ENCODE results near the gene EYS. TPM values are rescaled to one million over a fixed set of nuclear protein-coding genes. Genes with fewer than 3 reads are reported as not detected.

Gene EYS
- total RNA-seq, 2 experiments from 2014 or later, result not detected

DNA sequence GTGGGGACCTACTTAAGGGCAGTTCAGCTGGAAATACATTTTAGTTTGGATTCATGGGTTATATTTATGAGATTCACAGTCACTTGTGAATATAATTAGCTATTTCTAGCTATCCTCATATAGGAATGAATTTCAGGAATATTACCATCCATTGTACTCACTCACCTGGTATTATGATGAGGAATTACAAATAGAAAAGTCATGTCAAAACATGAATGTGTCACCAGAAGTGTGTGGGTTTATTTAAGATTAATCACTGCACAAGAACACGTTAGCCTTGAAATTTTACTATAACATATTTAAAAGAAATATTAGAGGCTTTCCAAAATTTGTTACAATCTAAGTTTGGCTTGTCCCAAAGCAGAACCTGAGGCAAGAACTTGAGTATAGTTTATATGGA, 1560.9 kb downstream of the EYS start:
- intact Hi-C loops (cut with micrococcal nuclease), result no loop called here
- H3K27ac Mint-ChIP-seq, result no peak overlapping the region
- H3K4me3 Mint-ChIP-seq, result no peak overlapping the region
- H3K9me3 Mint-ChIP-seq, result peaks cover 6% of the 10 kb centered on the region
- H3K4me1 Mint-ChIP-seq (ENCODE audit: low read depth), result no peaks in the 10 kb centered on the region
- H3K36me3 Mint-ChIP-seq (ENCODE audit: low read depth), result no peaks in the 10 kb centered on the region
- CTCF ChIA-PET, result interaction anchor here (0.7 kb wide), 1 partner anchor 371 kb away, joined by 3 read pairs; no protein-coding TSS in a partner anchor
- H3K27me3 Mint-ChIP-seq (ENCODE audit: low read depth), result no peaks in the 10 kb centered on the region
- no peak for DNase-seq

DNA sequence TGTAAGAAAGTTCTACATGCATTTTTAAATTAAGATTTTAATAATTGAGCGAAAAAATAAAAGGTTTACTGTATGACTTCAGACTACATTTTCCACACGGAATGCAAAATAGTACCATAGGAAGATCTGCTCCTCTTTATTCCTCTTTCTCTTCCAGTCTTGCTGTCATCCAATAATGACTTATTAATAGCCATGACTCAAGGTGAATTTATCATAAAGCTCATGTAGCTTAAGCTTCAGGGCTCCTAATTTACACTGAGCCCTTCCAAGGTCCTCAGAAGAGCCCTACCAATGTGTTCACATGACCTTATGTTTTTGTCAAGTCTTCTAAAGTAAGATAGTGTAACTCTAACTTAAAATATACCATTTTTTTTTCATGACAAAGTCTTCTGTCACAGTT, 1561.4 kb downstream of the EYS start:
- DNase-seq, result no peak
- Mint-ChIP-seq H3K4me3 (no peak overlapping the region), H3K36me3 (ENCODE audit: low read depth) (no peaks in the 10 kb centered on the region), H3K27me3 (ENCODE audit: low read depth) (no peaks in the 10 kb centered on the region), H3K4me1 (ENCODE audit: low read depth) (no peaks in the 10 kb centered on the region), H3K27ac (no peak overlapping the region), H3K9me3 (peaks cover 6% of the 10 kb centered on the region)
- intact Hi-C loops (cut with micrococcal nuclease), result no loop called here
- CTCF ChIA-PET, result interaction anchor here (0.7 kb wide), 1 partner anchor 371 kb away, joined by 3 read pairs; no protein-coding TSS in a partner anchor

DNA sequence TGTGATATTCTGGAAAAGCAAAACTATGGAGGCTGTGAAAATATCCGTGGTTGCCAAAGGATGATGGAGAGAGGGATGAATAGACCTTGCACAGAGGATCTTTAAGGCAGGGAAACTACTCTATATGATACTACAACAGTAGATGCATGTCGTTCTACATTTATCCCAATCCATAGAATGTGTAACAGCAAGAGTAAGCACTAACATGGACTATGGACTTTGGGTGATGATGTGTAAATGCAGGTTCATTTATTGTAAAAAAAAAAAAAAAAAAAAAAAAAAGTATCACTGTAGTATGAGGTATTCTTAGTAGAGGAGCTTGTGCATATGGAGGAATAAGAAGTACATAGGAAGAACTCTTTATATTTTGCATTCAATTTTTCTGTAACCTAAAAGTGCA, 1563.9 kb downstream of the EYS start:
- peaks cover 9% of the 10 kb centered on the region for H3K9me3 Mint-ChIP-seq
- intact Hi-C loops (cut with micrococcal nuclease), result no loop called here
- H3K27me3 Mint-ChIP-seq (ENCODE audit: low read depth), result no peaks in the 10 kb centered on the region
- no peaks in the 10 kb centered on the region for H3K36me3 Mint-ChIP-seq (ENCODE audit: low read depth)
- no peak for DNase-seq
- CTCF ChIA-PET, result interaction anchor here (0.7 kb wide), 1 partner anchor 9 kb away, joined by 3 read pairs; no protein-coding TSS in a partner anchor
- H3K4me1 Mint-ChIP-seq (ENCODE audit: low read depth), result no peaks in the 10 kb centered on the region
- no peak overlapping the region for H3K27ac Mint-ChIP-seq
- H3K4me3 Mint-ChIP-seq, result no peak overlapping the region

DNA sequence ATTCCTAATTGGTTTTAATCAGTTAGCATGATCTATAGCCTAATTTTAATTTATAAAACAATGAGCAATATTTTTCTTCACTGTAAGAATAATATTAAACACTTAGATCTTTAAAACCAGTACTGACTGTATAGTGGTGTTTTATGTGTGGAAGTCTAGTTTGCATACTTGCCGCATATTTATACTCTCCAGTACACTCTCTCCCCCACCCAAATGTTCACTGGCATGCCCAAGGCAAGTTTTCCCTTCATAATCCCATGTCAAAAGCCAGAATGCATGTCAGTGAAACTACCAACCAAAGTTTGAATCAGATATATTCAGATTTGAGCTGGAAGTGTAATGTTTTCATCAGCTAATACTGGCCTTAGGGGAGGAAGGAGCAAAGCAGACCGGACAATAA, 1565.3 kb downstream of the EYS start:
- Mint-ChIP-seq H3K27ac (no peak overlapping the region), H3K9me3 (peaks cover 11% of the 10 kb centered on the region), H3K36me3 (ENCODE audit: low read depth) (no peaks in the 10 kb centered on the region), H3K4me1 (ENCODE audit: low read depth) (no peaks in the 10 kb centered on the region), H3K4me3 (no peak overlapping the region), H3K27me3 (ENCODE audit: low read depth) (no peaks in the 10 kb centered on the region)
- CTCF ChIA-PET, result no interaction called here
- DNase-seq, result no peak
- intact Hi-C loops (cut with micrococcal nuclease), result no loop called here

DNA sequence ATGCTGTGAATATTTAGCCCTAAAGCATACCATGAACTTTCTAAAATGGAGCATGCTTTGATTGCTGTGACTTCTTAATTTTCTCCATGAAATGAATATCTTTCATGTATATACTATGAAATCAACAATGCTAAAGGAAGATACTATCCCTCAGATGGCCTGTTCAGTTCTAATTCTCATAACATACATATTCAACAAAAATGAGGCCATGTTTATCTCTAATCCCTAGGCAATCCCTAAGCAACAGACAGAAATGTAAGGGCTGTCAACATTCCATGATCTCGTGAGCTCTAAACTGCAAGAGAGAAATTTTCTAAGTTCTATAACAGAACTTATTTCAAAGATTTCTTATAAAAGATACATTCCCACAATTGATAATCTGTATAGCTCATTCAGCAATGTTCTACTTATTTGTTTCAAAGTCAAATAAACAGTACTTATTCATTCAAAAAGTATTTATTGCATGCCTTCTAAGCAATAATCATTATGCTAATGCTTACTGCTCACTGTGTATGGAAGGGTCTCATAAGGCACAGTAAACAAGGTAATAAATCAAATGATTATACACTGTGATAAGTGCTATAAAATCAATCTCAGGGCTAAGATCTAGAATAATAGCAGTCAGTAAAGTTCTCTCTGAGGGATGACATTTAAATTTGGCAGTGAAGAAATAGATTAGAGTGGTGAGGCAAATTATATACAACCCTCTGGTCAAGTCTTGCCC, 1578.6 kb downstream of the EYS start:
- CTCF ChIA-PET, result no interaction called here
- no peak overlapping the region for H3K27ac Mint-ChIP-seq
- H3K4me1 Mint-ChIP-seq (ENCODE audit: low read depth), result no peaks in the 10 kb centered on the region
- H3K36me3 Mint-ChIP-seq (ENCODE audit: low read depth), result no peaks in the 10 kb centered on the region
- DNase-seq, result no peak
- no peaks in the 10 kb centered on the region for H3K27me3 Mint-ChIP-seq (ENCODE audit: low read depth)
- intact Hi-C loops (cut with micrococcal nuclease), result no loop called here
- no peak overlapping the region for H3K4me3 Mint-ChIP-seq
- no peaks in the 10 kb centered on the region for H3K9me3 Mint-ChIP-seq

DNA sequence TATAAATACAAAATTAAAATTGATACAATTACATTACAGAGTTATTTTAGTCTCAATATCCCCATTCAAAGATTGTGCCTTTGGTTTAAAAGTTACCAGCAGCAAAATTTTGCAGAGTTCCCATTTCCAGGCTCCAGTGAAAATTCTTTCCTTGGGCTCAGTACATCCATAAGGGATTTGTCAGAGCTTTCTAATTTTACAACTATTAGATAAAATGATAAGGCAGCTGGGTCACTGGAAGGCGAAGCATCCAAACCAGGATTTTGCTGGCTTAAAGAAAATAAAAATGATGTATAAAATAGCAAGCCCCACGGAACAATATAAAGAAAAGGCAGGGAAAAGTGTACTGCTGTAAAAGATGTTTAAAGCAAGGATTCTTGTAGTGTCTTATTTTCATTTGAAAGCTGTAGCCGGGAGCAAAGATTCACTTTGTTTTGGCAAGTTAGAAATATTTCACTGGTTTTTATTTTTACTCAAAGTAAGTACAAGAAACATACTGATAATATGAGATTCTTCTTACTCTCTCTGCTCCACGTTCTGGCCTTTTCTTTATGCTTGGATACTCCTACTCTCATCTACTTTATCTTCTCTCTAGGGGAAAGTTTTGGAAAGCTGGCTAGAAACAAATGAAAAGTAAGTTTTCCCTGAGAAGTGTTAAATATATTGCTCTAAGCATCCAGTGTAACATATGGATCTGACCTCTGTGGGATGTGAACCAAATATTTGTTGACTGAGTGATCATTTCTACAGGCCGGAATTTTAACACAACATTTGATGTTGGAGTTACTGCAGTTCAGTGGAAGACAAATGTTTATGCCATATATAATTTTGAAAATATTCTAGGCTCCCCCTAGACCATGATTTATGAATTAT, 1583.0 kb downstream of the EYS start:
- H3K27me3 Mint-ChIP-seq (ENCODE audit: low read depth), result no peaks in the 10 kb centered on the region
- no peaks in the 10 kb centered on the region for H3K9me3 Mint-ChIP-seq
- no peaks in the 10 kb centered on the region for H3K4me1 Mint-ChIP-seq (ENCODE audit: low read depth)
- CTCF ChIA-PET, result no interaction called here
- no peaks in the 10 kb centered on the region for H3K36me3 Mint-ChIP-seq (ENCODE audit: low read depth)
- H3K27ac Mint-ChIP-seq, result no peak overlapping the region
- no peak overlapping the region for H3K4me3 Mint-ChIP-seq
- DNase-seq, result no peak
- intact Hi-C loops (cut with micrococcal nuclease), result no loop called here

DNA sequence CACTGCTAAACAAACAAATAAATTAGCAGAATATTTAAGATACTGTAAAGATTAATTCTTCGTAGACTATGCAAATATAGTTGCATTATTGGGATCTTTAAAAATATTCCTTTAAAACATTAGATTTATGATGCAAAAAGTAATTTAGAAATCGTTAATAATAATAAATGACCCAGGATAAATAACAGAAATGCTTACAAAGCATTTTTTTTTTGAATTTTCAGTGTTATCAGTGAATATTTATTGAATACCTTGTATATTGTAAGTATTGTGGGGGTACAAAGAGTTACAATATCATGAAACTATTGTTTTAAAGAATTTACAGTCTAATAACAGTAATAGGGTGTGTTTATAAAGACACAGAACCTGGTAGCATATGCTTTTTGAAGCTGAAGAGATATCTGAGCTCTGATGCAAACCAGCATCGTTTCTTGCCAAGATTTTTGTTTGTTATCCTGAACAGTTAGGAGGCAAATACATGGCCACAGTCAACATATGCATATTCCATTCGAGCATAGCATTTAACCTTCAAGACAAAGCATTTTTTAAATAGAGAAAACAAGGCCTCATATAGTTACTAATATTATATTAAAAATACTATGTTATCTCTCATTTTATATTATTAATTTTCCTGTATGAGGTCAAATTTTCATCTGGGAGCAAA, 1584.2 kb downstream of the EYS start:
- H3K4me3 Mint-ChIP-seq, result no peak overlapping the region
- no peaks in the 10 kb centered on the region for H3K9me3 Mint-ChIP-seq
- no peak overlapping the region for H3K27ac Mint-ChIP-seq
- intact Hi-C loops (cut with micrococcal nuclease), result no loop called here
- no peaks in the 10 kb centered on the region for H3K27me3 Mint-ChIP-seq (ENCODE audit: low read depth)
- DNase-seq, result no peak
- no peaks in the 10 kb centered on the region for H3K4me1 Mint-ChIP-seq (ENCODE audit: low read depth)
- no peaks in the 10 kb centered on the region for H3K36me3 Mint-ChIP-seq (ENCODE audit: low read depth)
- CTCF ChIA-PET, result no interaction called here

DNA sequence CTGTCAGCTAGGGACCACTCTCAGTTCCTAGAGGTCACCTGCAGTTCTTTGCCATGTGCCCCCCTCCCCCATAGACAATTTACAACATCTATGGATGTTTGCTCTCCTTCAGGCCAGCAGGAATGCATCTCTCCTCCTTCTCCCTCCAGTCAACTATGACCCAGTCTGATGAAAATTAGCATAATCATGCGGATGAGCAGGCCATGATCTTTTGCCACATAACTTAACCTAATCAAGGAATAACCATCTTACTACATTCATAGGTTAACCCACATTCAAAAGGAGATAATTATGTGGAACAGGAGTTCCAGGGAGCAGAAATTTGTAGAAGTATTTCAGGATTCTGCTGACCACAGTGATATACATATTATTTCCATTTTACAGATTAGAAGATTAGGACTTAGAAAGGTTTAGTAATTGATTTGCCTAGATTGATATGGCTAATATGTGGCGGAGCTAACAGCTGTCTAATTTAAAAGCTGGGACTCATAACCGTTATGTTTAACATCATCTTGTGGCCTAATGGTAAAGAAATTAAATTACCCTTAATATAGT, 1585.9 kb downstream of the EYS start:
- no peak overlapping the region for H3K4me3 Mint-ChIP-seq

DNA sequence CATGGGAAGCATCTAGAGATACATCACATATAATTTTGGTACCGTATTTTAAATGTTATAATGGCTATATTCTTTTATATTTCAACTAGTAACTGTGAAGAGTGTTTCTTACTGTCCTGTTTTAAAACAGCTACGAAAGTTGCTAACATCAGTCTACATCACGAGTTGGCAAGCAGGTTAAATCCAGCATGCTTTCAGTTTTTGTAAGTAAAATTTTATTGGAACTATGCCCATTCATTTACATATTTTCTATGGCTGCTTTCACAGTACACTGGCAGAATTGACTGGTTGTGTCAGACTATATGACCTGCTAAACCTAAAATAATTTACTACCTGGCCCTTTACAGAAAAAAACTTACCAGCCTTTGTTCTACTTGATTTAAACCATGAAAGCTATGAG, 1593.3 kb downstream of the EYS start:
- DNase-seq, result no peak
- CTCF ChIA-PET, result interaction anchor here (0.5 kb wide), 1 partner anchor 437 kb away, joined by 3 read pairs; no protein-coding TSS in a partner anchor
- intact Hi-C loops (cut with micrococcal nuclease), result no loop called here
- Mint-ChIP-seq H3K36me3 (ENCODE audit: low read depth) (no peaks in the 10 kb centered on the region), H3K27ac (no peak overlapping the region), H3K9me3 (peaks cover 2% of the 10 kb centered on the region), H3K27me3 (ENCODE audit: low read depth) (no peaks in the 10 kb centered on the region), H3K4me3 (no peak overlapping the region), H3K4me1 (ENCODE audit: low read depth) (no peaks in the 10 kb centered on the region)

More for the DNA sequence above, 1585.9 kb downstream of the EYS start:
- Mint-ChIP-seq H3K4me1 (ENCODE audit: low read depth) (no peaks in the 10 kb centered on the region), H3K27ac (no peak overlapping the region), H3K9me3 (peaks cover 1% of the 10 kb centered on the region), H3K27me3 (ENCODE audit: low read depth) (no peaks in the 10 kb centered on the region), H3K36me3 (ENCODE audit: low read depth) (no peaks in the 10 kb centered on the region)
- CTCF ChIA-PET, result no interaction called here
- no peak for DNase-seq
- intact Hi-C loops (cut with micrococcal nuclease), result no loop called here

DNA sequence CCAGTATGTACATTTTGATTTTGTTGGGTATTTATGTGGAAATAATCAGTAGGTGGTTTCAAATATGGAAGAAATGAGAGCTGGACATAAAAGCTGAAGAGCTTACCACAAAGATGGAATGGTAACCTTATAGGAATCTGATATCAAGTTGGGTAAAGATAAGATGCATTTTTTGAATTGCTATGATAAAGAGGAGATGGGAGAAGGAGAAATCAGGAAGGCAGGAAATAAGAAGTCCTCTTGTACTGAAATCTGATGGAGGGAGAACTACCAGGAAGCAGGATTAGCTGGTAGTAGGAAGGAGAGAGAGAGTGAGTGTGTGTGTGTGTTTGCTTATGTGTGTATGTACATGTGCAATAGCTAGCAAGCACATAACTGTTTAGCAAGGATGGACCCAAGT, 1603.0 kb downstream of the EYS start:
- no peak for DNase-seq
- Mint-ChIP-seq H3K36me3 (ENCODE audit: low read depth) (no peaks in the 10 kb centered on the region), H3K4me3 (no peak overlapping the region), H3K4me1 (ENCODE audit: low read depth) (no peaks in the 10 kb centered on the region), H3K27ac (no peak overlapping the region), H3K9me3 (peaks cover 7% of the 10 kb centered on the region), H3K27me3 (ENCODE audit: low read depth) (no peaks in the 10 kb centered on the region)
- intact Hi-C loops (cut with micrococcal nuclease), result no loop called here
- CTCF ChIA-PET, result no interaction called here

DNA sequence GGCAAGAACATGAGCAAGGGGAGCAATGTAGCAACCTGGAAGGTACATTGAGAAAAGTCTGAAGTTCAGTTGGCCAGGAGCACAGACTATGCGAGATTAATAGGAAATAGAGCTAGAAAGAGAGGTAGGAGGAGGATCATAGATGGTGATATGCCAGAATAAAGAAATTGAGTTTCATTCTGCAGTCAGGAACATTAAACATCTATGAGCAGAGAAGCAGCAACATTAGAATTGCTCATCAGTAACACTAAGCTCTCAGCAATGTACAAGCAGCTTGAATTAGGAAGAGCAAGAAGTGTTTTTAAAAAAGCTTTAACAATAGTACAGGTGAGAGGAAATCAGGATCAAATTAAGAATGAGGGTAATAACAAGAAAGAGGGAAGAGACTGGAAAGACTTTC, 1603.5 kb downstream of the EYS start:
- Mint-ChIP-seq H3K4me3 (no peak overlapping the region), H3K4me1 (ENCODE audit: low read depth) (no peaks in the 10 kb centered on the region), H3K27ac (no peak overlapping the region), H3K9me3 (peaks cover 4% of the 10 kb centered on the region), H3K36me3 (ENCODE audit: low read depth) (no peaks in the 10 kb centered on the region), H3K27me3 (ENCODE audit: low read depth) (no peaks in the 10 kb centered on the region)
- DNase-seq, result no peak
- CTCF ChIA-PET, result no interaction called here
- intact Hi-C loops (cut with micrococcal nuclease), result no loop called here

DNA sequence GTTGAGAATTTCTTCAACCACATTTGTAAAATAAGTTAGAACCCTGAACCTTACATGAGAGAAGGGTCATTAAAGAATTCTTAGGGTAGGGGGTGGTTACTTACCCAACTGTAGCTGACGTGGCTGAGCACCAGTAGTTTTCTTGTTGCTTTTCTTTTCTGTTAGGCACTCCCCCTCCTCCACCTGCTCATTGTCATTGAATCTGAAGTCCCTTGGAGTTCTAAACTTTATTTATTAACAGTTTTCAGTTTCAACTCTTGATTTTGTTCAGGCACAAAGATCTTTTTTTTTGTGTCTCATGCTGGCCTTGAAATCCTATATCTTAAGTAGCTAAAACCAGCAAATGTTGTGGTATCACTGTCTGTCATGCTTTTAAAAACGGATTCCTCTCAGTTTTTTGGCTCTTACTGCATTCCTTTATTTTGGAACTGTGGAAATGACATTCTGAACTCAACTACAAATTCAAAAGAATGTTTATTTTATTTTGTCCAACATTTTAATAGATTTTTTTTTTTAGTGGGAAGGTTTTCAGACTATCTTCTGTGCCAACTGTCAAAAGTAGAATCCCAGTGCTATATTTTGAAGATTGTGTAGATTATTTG, 1606.2 kb downstream of the EYS start:
- no peaks in the 10 kb centered on the region for H3K4me1 Mint-ChIP-seq (ENCODE audit: low read depth)
- H3K4me3 Mint-ChIP-seq, result no peak overlapping the region
- H3K36me3 Mint-ChIP-seq (ENCODE audit: low read depth), result no peaks in the 10 kb centered on the region
- CTCF ChIA-PET, result no interaction called here
- no peak for DNase-seq
- H3K27me3 Mint-ChIP-seq (ENCODE audit: low read depth), result no peaks in the 10 kb centered on the region
- H3K9me3 Mint-ChIP-seq, result no peaks in the 10 kb centered on the region
- no peak overlapping the region for H3K27ac Mint-ChIP-seq
- intact Hi-C loops (cut with micrococcal nuclease), result no loop called here

All from activated naive CD4-positive, alpha-beta T cell treated with anti-CD3 and anti-CD28 coated beads for 36 hours (primary cell).